Heart left ventricle (tissue), 16 donors: Measurements from ENCODE around the gene ICA1L. TPM values are rescaled to one million over a fixed set of nuclear protein-coding genes. Genes with fewer than 3 reads are reported as not detected.
"Not testable (repeated sequence)": the region's sequence is repeated elsewhere in the genome, so short reads cannot be mapped to it uniquely, and the experiment has no call there.

ENCODE experiments used
- ATAC-seq, 4 donors: fragments of 200-7000 bp; cut with Tn5 transposase; one replicate each; pipeline ENCODE4 v1.9.1; 2020 to 2022; ENCODE audit warnings: moderate library complexity in 4 of 4, mild to moderate bottlenecking in 3 of 4, moderate number of reproducible peaks in 1 of 4
- DNase-seq, 5 donors: peaks; one replicate each; pipeline ENCODE4 v3.0.0-alpha.2; 2020
- H3K27ac ChIP-seq, 12 donors: fragments of 200-600 bp; sonication (generic) in 4 of 12; one replicate each; pipeline versions ENCODE4 v1.5.0 to v1.8.0; 2016 to 2022; ENCODE audit warnings: mild to moderate bottlenecking in 2 of 12
- H3K27me3 ChIP-seq, 9 donors: fragments of 200-600 bp; sonication (generic) in 2 of 9; one replicate each; pipeline versions ENCODE4 v1.5.1 to v1.8.0; 2016 to 2022; ENCODE audit warnings: mild to moderate bottlenecking in 3 of 9
- H3K36me3 ChIP-seq, 9 donors: fragments of 200-600 bp; sonication (generic) in 2 of 9; one replicate each; pipeline versions ENCODE4 v1.5.0 to v1.8.0; 2018 to 2022; ENCODE audit warnings: mild to moderate bottlenecking in 2 of 9
- H3K4me1 ChIP-seq, 12 donors: fragments of 200-600 bp; sonication (generic) in 4 of 12; one replicate each; pipeline versions ENCODE4 v1.5.0 to v1.8.0; 2016 to 2022; ENCODE audit warnings: mild to moderate bottlenecking in 3 of 12
- H3K4me3 ChIP-seq, 12 donors: fragments of 200-600 bp; sonication (generic) in 4 of 12; one replicate each; pipeline versions ENCODE4 v1.5.0 to v1.8.0; 2017 to 2022; ENCODE audit warnings: mild to moderate bottlenecking in 9 of 12, moderate library complexity in 4 of 12
- H3K9me3 ChIP-seq, 12 donors: fragments of 200-600 bp; sonication (generic) in 4 of 12; one replicate each; pipeline versions ENCODE4 v1.5.0 to v1.8.0; 2016 to 2022; ENCODE audit warnings: mild to moderate bottlenecking in 1 of 12
- CTCF ChIP-seq, 12 donors: fragments of 200-600 bp; sonication (generic) in 4 of 12; IDR thresholded peaks; one replicate each; pipeline versions ENCODE4 v1.5.0 to v1.8.0; 2018 to 2022; ENCODE audit warnings: antibody characterized with exemption in 12 of 12, mild to moderate bottlenecking in 5 of 12
- POLR2A ChIP-seq, 2 donors: fragments of 450-650 bp; IDR thresholded peaks; one replicate each; pipeline ENCODE4 v1.6.1; 2017; ENCODE audit warnings: antibody characterized with exemption in 2 of 2, mild to moderate bottlenecking in 2 of 2, moderate library complexity in 2 of 2
- WGBS, 4 donors: extraction: QIAGEN DNeasy Blood & Tissue Kit in 2 of 4; methylation state at CpG; one replicate each; pipeline versions ENCODE4 v1.1.5 to v1.1.7; 2013 to 2018; 5-methylcytosine and 5-hydroxymethylcytosine counted together
- intact Hi-C, 10 donors: fragments of 100-400 bp; cut with DNase I; formaldehyde crosslinking; loops; one replicate each; pipeline versions ENCODE4 v1.11.1 to v1.14.2; 2022
- polyA plus RNA-seq, 2 donors: library from polyadenylated mRNA; stranded (reverse); fragments of 200-250 nt; gene quantifications; one replicate each; pipeline ENCODE4 v1.2.3, GENCODE V29; 2013
- total RNA-seq, 9 donors: library from RNA; depleted of rRNA in 2 of 9; stranded (reverse); fragments of >200 nt in 2 of 9; fragmentation: NEBNext Ultra II Directional in 3 of 9; extraction: Animal tissue kit (Norgen Biotek cat#: 25700) in 3 of 9; gene quantifications; one replicate each; pipeline versions ENCODE4 v1.1.0 to v1.2.4, GENCODE V29; 2016 to 2023
- donor health status: ischemic (EF 13 %, LVEDD 7.1; RV severe dilation, severe dysfunction).
- donor health status: healthy with polysubstance abuse.
- donor health status: DM: no; HTN: yes; CAD: no.
- donor health status: DM: no; HTN: no; CAD: no.
- donor health status: ischemic (EF 25% LVEDD 6.9; RV normal size, moderate dysfunction).
- donor health status: ischemic (EF 25% LVEDD 5.7; RV mildly dilated, moderate dysfunction).
- donor health status: healthy.
- donor health status: DM: yes; HTN: yes; CAD: no.
- donor health status: ischemic (EF 35%, LVEDD 5.7; RV mildly dilated, moderate dysfunction).
- donor health status: nonischemic (EF 11% LVEDD 7.7; RV severe dilation, severe dysfunction).
- donor health status: DM: yes; HTN: yes; CAD: no.
- donor health status: PGD.
- donor health status: ischemic (EF 29% LVEDD 5.4; RV normal size, mild dysfunction).
- donor health status: nonischemic (EF 23%, LVEDD 6.1; RV moderate dilation, normal function).

ICA1L gene
- total and polyA plus RNA-seq, 11 donors: 1.5 to 9.2 (median 6.0) TPM

DNA sequence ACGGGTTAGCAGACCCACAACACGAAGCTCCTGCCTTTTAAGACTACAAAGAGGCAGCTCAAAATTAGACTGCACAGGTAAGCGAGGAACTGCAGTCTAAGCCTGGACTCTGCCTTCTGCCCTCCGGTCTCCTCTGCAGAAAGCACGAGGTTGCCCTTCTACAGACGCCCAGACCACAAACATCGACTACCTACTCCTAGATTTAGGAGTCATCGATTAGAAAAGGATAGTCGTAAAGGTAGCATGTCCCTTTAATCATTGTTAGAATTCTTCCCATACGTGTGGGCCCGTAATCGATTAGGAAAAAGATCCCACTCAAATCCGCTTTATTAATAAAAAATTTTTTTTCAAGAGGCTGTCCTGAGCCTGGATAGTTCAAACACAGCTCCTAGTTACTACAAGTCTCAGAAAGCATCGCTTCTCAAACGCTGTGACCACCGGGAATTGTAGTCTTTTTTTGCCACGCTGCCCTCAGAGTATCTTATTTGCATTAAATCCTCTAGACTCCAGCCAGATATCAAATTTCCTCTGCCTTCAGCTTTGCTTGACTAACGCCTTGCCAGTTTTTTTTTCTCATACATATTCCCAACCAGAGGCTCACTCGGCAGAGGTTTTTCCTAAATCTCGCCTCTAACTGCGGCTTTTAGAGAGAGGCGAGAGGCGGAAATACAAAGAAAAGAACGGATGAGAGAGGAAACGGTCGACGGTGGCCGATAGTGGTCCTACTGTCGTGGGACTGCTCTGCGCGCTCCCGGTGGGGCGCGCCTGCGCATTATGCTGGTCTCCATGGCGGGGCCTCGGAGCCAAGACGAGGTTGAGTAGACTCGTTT, 40.2 kb upstream of the ICA1L start, which contains the start of the genes CARF and WDR12:
Gene CARF, plus strand, starts transcription at position 764 of the 830 bp plus-strand sequence. CDS start 29,628 bp downstream, outside the sequence.
Gene WDR12, minus strand, starts transcription at position 162 of the 830 bp plus-strand sequence. CDS start 197 bp downstream, outside the sequence.
- DNase-seq: peak; percentile 94 to 96 (median 94)
- H3K4me1 ChIP-seq: peaks cover 0 to 29% (median 17%) of the 10 kb centered on the region in 12 donors
- peak; percentile 97 to 98 (median 98) for ATAC-seq
- no peak for TF ChIP-seq CTCF (IDR thresholded peaks at IDR 0.05)
- peak in 1 of 2 donors; percentile 55 for TF ChIP-seq POLR2A (IDR thresholded peaks at IDR 0.05)
- no peaks in the 10 kb centered on the region for H3K9me3 ChIP-seq
- peaks cover 0 to 9% (median 3%) of the 10 kb centered on the region in 9 donors for H3K36me3 ChIP-seq
- H3K4me3 ChIP-seq: peak within 1 kb of the TSS; percentile 61 to 85 (median 70)
- peak within 1 kb of the TSS; percentile 71 to 98 (median 86) for H3K27ac ChIP-seq
- intact Hi-C loops: loop anchor here in 3 of 10 donors (5.0 to 10.0 kb wide), 6 partner anchors 39 to 326 kb away; partner anchors contain the start of genes NBEAL1 (in 2 of the 3), CYP20A1 (in 1 of the 3) and ICA1L (in 1 of the 3)
- H3K27me3 ChIP-seq: no peaks in the 10 kb centered on the region
- WGBS, 4 donors: 0% methylated on average over 37 to 39 of the region's 39 CpGs

GRCh38 chr2:202911203-202911511, 39.6 kb upstream of the ICA1L start:
- Histone ChIP-seq H3K27ac (peak overlapping the region; percentile 71 to 98 (median 86)), H3K4me3 (peak overlapping the region; percentile 61 to 85 (median 70)), H3K4me1 (peaks cover 0 to 29% (median 17%) of the 10 kb centered on the region in 12 donors), H3K27me3 (no peaks in the 10 kb centered on the region), H3K9me3 (no peaks in the 10 kb centered on the region), H3K36me3 (peaks cover 0 to 13% (median 7%) of the 10 kb centered on the region in 9 donors)
- DNase-seq: no peak
- intact Hi-C loops: loop anchor here in 3 of 10 donors (5.0 to 10.0 kb wide), 6 partner anchors 39 to 326 kb away; partner anchors contain the start of genes NBEAL1 (in 2 of the 3), CYP20A1 (in 1 of the 3) and ICA1L (in 1 of the 3)
- WGBS, 4 donors: 0% methylated on average over 8 of the region's 8 CpGs
- TF ChIP-seq POLR2A (IDR thresholded peaks at IDR 0.05): no peak
- no peak for TF ChIP-seq CTCF (IDR thresholded peaks at IDR 0.05)
- peak in 1 of 4 donors; percentile 7 for ATAC-seq

DNA sequence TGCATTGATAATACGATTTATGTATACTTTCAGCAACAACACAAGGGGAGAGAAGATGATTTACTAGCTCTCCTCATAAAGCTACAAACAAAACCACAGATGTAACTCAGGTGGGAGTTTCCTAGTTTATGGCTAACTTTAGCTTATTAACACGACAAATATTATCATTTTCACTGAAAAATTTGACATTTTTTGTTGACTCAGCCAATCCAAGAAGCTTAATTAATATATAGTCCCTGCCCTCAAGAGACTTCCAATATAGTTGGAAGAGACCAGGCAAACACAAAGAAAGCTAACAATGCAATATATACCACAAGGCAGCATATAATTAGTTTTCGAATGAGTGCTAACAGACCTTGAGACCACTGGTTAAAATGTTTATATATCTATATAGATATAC, 39.1 kb upstream of the ICA1L start:
- 17 to 25% (median 20%) methylated on average over 3 of the region's 3 CpGs for WGBS, 4 donors
- intact Hi-C loops: loop anchor here in 3 of 10 donors (5.0 to 10.0 kb wide), 6 partner anchors 38 to 327 kb away; partner anchors contain the start of genes NBEAL1 (in 2 of the 3), CYP20A1 (in 1 of the 3) and ICA1L (in 1 of the 3)
- peak overlapping the region in 3 of 12 donors; percentile 79 to 98 (median 91) for H3K27ac ChIP-seq

DNA sequence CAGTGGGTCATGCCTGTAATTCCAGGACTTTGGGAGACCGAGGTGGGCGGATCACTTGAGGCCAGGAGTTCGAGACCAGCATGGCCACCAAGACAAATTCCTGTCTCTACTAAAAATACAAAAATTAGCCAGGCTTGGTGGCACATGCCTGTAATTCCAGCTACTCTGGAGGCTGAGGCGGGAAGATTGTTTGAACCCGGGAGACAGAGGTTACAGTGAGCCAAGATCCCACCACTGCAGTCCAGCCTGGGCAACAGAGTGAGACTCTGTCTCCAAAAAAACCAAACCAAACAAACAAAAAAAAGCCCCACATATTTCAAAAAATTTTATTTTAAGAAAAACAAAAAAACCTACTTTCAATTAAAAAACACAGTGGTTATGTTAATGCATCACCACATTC, 38.7 kb upstream of the ICA1L start:
- DNase-seq, ATAC-seq, H3K9me3 ChIP-seq, H3K27ac ChIP-seq, H3K27me3 ChIP-seq: not testable (repeated sequence)
- Histone ChIP-seq H3K4me3 (peak overlapping the region in 8 of 12 donors; percentile 66 to 85 (median 72)), H3K36me3 (peaks cover 0 to 20% (median 16%) of the 10 kb centered on the region in 9 donors), H3K4me1 (peaks cover 0 to 29% (median 17%) of the 10 kb centered on the region in 12 donors)
- intact Hi-C loops: loop anchor here in 3 of 10 donors (5.0 to 10.0 kb wide), 6 partner anchors 38 to 327 kb away; partner anchors contain the start of genes NBEAL1 (in 2 of the 3), CYP20A1 (in 1 of the 3) and ICA1L (in 1 of the 3)
- 80 to 86% (median 85%) methylated on average over 5 of the region's 5 CpGs for WGBS, 4 donors

More for the DNA sequence above, 39.1 kb upstream of the ICA1L start:
- no peaks in the 10 kb centered on the region for H3K27me3 ChIP-seq
- H3K4me1 ChIP-seq: peaks cover 0 to 29% (median 17%) of the 10 kb centered on the region in 12 donors
- no peak for TF ChIP-seq CTCF (IDR thresholded peaks at IDR 0.05)
- TF ChIP-seq POLR2A (IDR thresholded peaks at IDR 0.05): no peak
- H3K36me3 ChIP-seq: peaks cover 0 to 17% (median 11%) of the 10 kb centered on the region in 9 donors
- H3K4me3 ChIP-seq: peak overlapping the region; percentile 61 to 85 (median 70)
- ATAC-seq (no peak), DNase-seq (no peak)
- H3K9me3 ChIP-seq: no peaks in the 10 kb centered on the region
